Dedifferentiated amniotic fluid mesenchymal stem cell (primary cell): ENCODE data around the gene RIPOR1.
A peak's percentile ranks its signal among the peaks of the same experiment; 100 is the strongest.
"Not testable (repeated sequence)": the region's sequence is repeated elsewhere in the genome, so short reads cannot be mapped to it uniquely, and the experiment has no call there.

Experiments used
- DNase-seq: peaks from one replicate; pipeline ENCODE4 v3.0.0-alpha.2; 2016; ENCODE audit errors: extremely low spot score

Gene RIPOR1

GRCh38 chr16:67516296-67517154, 12.1 kb upstream of the RIPOR1 start:
- peak; percentile 47 for DNase-seq

DNA sequence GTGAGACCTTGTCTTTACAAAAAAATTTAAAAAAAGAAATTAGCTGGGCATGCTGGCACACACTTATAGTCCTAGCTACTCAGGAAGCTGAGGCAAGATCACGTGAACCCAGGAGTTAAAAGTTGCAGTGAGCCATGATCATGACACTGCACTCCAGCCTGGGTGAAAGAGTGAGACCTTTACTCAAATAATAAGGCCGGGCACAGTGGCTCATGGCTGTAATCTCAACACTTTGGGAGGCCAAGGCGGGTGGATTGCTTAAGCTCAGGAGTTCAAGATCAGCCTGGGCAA, 11.5 kb upstream of the RIPOR1 start:
- no peak for DNase-seq

- no peak for DNase-seq
Measured at GRCh38 chr16:67517661-67518423, 10.8 kb upstream of the RIPOR1 start.

GRCh38 chr16:67518676-67519075, 10.0 kb upstream of the RIPOR1 start:
- no peak for DNase-seq

DNA sequence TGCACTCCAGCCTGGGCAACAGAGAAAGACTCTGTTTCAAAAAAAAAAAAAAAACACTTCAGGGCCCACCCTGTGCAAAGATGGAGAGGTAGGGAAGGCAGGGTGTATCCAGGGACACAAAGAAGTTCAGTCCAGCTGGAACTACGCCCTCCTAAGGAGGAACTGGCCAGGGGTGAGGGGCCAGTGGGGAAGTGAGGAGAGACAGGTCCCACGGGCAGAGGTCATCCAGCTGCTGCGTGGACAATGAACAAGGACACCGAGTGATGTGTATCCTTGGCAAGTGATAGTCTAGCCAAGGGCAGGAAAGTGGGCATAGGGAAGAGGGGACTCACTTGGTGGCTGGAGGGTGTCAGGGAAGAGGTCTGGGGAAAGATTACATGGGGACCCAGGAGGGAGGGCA, 9.4 kb upstream of the RIPOR1 start:
- no peak for DNase-seq

- DNase-seq, result peak; percentile 96
Measured at GRCh38 chr16:67521095-67521804, 7.4 kb upstream of the RIPOR1 start.

- no peak for DNase-seq
Measured at GRCh38 chr16:67525176-67525860, 3.3 kb upstream of the RIPOR1 start.

DNA sequence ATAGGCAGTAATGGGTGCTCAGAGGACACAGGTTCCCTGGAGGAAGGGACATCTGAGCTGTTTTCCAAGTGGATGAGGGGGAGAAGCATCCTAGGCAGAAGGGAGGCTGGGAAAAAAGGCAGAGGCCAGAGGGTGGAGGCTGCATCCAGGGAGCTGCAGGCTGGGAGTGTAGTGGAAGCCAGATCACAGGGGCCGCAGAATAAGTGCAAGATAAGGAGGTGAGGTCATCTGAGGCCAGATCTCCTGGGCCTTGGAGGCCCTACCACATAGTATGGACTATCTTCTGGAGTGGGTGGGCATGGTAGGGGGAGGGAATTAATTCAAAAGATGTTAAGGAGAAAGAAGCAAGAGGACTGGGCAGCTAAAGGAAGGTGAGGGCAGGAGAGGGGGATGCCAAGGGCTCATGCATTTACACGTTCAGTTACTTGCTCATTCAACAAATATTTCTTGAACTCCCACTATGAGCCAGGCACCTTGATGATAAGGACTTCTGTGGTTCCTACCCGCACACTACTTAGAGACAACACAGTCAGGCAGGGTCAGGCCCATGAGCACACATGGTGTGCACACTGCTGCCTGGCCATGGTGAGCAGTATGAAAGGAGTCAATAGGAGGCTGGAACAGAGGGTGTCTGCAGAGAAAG, 2.4 kb upstream of the RIPOR1 start:
- no peak for DNase-seq

- DNase-seq, result peak; percentile 26
Measured at GRCh38 chr16:67528870-67529581, 397 bp downstream of the RIPOR1 start.

GRCh38 chr16:67529582-67530012, 968 bp downstream of the RIPOR1 start:
- DNase-seq, result no peak

GRCh38 chr16:67530013-67530939, 1.6 kb downstream of the RIPOR1 start:
- DNase-seq, result peak; percentile 52

- DNase-seq, result no peak
Measured at GRCh38 chr16:67531247-67531646, 2.6 kb downstream of the RIPOR1 start.

DNA sequence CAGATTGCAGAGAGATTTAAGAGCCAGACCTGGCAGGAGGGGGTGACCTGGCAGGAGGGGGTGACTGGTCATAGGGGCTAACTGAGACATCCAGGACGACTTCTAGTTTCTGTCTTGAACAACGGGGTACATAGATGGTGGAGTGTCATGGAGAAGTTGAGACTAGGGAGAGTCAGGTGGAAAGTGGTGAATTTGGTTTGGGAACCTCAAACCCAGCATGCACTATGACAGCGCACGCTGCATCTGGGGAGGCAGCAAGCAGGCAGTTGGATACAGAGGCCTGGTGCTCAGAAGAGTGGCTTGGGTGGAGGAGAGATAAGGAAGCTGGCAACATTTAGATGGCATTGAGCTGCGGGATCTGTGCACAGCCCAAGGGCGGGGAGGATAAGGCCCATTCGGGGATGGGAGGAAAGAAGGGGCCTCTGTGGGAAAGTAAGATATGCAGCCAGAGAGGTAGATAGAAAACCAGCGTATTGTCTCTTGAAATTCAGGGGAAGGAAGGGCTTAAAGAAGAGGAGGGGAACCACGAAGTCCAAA, 4.5 kb downstream of the RIPOR1 start:
- no peak for DNase-seq

DNA sequence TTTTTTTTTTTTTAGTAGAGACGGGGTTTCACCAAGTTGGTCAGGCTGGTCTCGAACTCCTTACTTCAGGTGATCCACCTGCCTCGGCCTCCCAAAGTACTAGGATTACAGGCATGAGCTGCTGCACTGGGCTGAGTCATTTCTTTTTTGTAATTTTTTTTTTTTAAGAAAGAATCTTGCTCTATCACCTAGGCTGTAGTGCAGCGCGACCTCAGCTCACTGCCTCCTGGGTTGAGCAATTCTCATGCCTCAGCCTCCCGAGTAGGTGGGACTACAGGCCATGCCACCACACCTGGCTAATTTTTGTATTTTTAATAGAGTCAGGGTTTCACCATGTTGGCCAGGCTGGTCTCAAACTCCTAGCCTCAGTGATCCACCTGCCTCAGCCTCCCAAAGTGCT, 5.4 kb downstream of the RIPOR1 start:
- not testable (repeated sequence) for DNase-seq

DNA sequence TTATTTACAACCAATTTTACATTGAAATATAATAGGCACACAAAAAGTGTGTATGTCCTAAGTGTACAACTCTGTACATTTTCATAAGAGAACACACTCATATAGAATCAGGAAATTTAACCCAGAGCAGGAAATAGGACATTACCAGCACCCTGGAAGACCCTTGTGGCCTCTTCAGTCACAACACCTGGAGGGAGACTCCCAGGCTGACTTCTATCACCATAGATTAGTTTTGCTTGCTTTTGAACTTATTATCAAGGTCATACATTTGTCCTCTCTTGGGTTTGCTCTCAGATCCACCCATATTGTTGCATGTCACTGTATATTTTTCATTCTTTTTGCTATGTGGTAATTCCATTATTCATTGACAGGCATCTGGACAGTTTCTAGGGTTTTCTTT, 5.8 kb downstream of the RIPOR1 start:
- no peak for DNase-seq

DNA sequence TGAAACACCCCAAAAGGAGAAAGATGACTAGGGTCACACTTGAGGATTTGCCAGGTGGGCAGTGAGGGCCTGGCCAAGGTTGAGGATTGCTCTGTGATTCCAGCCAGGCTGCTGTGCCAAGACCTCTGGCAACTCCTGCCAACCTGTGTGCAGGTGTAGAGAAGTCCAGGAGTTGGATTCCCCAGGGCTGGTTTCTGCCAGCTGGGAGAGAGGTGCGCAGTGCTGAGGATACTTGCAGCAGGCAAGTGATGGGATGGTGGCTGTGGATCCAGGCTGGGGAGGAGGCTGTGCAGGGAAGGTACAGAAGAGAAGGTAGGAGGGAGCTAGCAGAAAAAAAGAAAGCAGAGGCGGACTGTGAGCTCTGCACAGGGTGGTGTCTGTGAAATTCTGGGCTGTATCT, 6.6 kb downstream of the RIPOR1 start:
- DNase-seq, result no peak

DNA sequence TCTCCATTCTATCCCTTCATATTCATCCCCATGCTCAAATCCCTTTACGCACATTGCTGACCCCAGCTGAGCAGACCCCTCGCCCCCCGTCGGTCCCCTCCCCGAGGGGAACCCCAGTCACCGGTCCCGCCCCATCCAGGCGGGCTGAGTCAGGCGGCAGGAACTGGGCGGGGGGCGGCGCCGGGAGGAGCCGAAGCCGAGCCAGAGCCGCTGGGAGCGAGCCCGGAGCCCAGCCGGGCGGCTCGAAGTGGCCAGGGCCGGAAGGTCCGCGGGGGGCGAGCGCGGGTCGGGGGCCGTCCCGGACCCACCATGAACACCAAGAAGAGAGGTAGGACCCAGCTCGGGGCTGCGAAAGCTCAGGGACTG, 8.6 kb downstream of the RIPOR1 start:
- peak; percentile 29 for DNase-seq

GRCh38 chr16:67537636-67538591, 9.3 kb downstream of the RIPOR1 start:
- no peak for DNase-seq
